Posterior cingulate gyrus (tissue), 11 donors: Measurements from ENCODE around the gene KDM5A.
A peak's percentile ranks its signal among the peaks of the same experiment; 100 is the strongest.
"Not testable (repeated sequence)": the region's sequence is repeated elsewhere in the genome, so short reads cannot be mapped to it uniquely, and the experiment has no call there.

Experiments used
- DNase-seq, 10 donors: peaks; one replicate each; pipeline versions ENCODE4 v3.0.0 to v3.0.0-alpha.2; 2020 to 2021; ENCODE audit warnings: mixed read lengths in 3 of 10
- intact Hi-C: fragments of 100-400 bp; cut with DNase I; formaldehyde crosslinking; loops from one replicate; pipeline ENCODE4 v1.15.1; 2023

The KDM5A gene

GRCh38 chr12:389142-390096 is at the start of gene KDM5A:
Gene KDM5A (minus strand): TSS chr12:389320. CDS start chr12:389091, 229 bp downstream.
- DNase-seq: peak; percentile 86 to 99 (median 92)

GRCh38 chr12:435737-436136 is 46.6 kb upstream of the KDM5A start:
- intact Hi-C loops, DNase-seq: not testable (repeated sequence)

More at GRCh38 chr12:389142-390096, at the start of gene KDM5A:
- intact Hi-C loops: no loop called here

GRCh38 chr12:422526-422925 is 33.4 kb upstream of the KDM5A start:
- intact Hi-C loops: no loop called here

GRCh38 chr12:418432-418831 is 29.3 kb upstream of the KDM5A start:
- no peak for DNase-seq
- intact Hi-C loops: no loop called here

More at GRCh38 chr12:422526-422925, 33.4 kb upstream of the KDM5A start:
- no peak for DNase-seq

GRCh38 chr12:414859-415258 is 25.7 kb upstream of the KDM5A start:
- intact Hi-C loops: no loop called here
- peak in 1 of 10 donors; percentile 15 for DNase-seq

GRCh38 chr12:402029-402389 is 12.9 kb upstream of the KDM5A start:
- intact Hi-C loops: no loop called here
- no peak for DNase-seq

- intact Hi-C loops: no loop called here
- peak; percentile 90 to 99 (median 93) for DNase-seq
These were observed 12.3 kb upstream of the KDM5A start, which contains the start of gene CCDC77 for GRCh38 chr12:401235-402028. Gene CCDC77 (plus strand): TSS chr12:401644. CDS start chr12:409384, 7,740 bp downstream.

- no peak for DNase-seq
- intact Hi-C loops: no loop called here
These were observed 11.7 kb upstream of the KDM5A start for GRCh38 chr12:400828-401227.

- DNase-seq: peak in 2 of 10 donors; percentile 10 to 71
- intact Hi-C loops: no loop called here
These were observed 479 bp downstream of the KDM5A start for GRCh38 chr12:388541-389141.

- intact Hi-C loops: no loop called here
- DNase-seq: no peak
These were observed 1.1 kb downstream of the KDM5A start for GRCh38 chr12:388012-388411.

- no peak for DNase-seq
- intact Hi-C loops: no loop called here
These were observed 2.5 kb downstream of the KDM5A start for GRCh38 chr12:386651-387050.

GRCh38 chr12:370739-371485 is 18.2 kb downstream of the KDM5A start:
- DNase-seq, intact Hi-C loops: not testable (repeated sequence)

GRCh38 chr12:367972-368371 is 21.1 kb downstream of the KDM5A start:
- DNase-seq: no peak
- intact Hi-C loops: no loop called here

- DNase-seq: no peak
- intact Hi-C loops: no loop called here
These were observed 22.3 kb downstream of the KDM5A start for GRCh38 chr12:366820-367219.

GRCh38 chr12:359091-359490 is 30.0 kb downstream of the KDM5A start:
- intact Hi-C loops: no loop called here
- DNase-seq: no peak

- intact Hi-C loops: no loop called here
- peak in 1 of 10 donors; percentile 7 for DNase-seq
These were observed 32.7 kb downstream of the KDM5A start for GRCh38 chr12:356276-356988.

GRCh38 chr12:351197-351596 is 37.9 kb downstream of the KDM5A start:
- intact Hi-C loops, DNase-seq: not testable (repeated sequence)

- DNase-seq, intact Hi-C loops: not testable (repeated sequence)
These were observed 39.5 kb downstream of the KDM5A start for GRCh38 chr12:349625-350024.

GRCh38 chr12:343036-343435 is 46.1 kb downstream of the KDM5A start:
- intact Hi-C loops: not testable (repeated sequence)

More at GRCh38 chr12:343036-343435, 46.1 kb downstream of the KDM5A start:
- DNase-seq: not testable (repeated sequence)
